IMR-90 (cell line): Measurements from ENCODE around the gene SOX21. TPM values are rescaled to one million over a fixed set of nuclear protein-coding genes. Genes with fewer than 3 reads are reported as not detected.

Experiments used
- ATAC-seq: fragments of 200-7000 bp; cut with Tn5 transposase; 2 replicates; pipeline ENCODE4 v1.9.1; 2020; ENCODE audit warnings: low read depth, mild to moderate bottlenecking, moderate library complexity
- BruUV-seq: library from RNA; stranded (reverse); fragments of 400-500 nt; replicated peaks from 2 replicates; lab custom pipeline; 2021; lab: Mats Ljungman, UMichigan
- CTCF ChIA-PET: fragments of 300-600 bp; formaldehyde crosslinking; extraction: SDS; loops from one replicate; lab custom pipeline; 2021; ENCODE audit warnings: antibody characterized with exemption; lab: Yijun Ruan, JAX
- POLR2A ChIA-PET: fragments of 300-600 bp; sonication (Branson Sonifier 250); formaldehyde crosslinking; loops from one replicate; lab custom pipeline; 2022; ENCODE audit warnings: antibody characterized with exemption; ENCODE audit not compliant: unreplicated experiment; lab: Charles Lee
- DNase-seq: peaks from one replicate; pipeline ENCODE4 v3.0.0; 2013
- H2AFZ ChIP-seq: replicated peaks from 2 replicates; pipeline ENCODE3; 2013; ENCODE audit warnings: low read length, mild to moderate bottlenecking; ENCODE audit not compliant: poor library complexity
- H2AK5ac ChIP-seq: 2 replicates; pipeline ENCODE4 v1.6.1; 2013; ENCODE audit warnings: low read depth, low read length, inconsistent platforms
- H2AK9ac ChIP-seq: replicated peaks from 2 replicates; pipeline ENCODE3; 2013; ENCODE audit warnings: mild to moderate bottlenecking, low read depth, low read length, moderate library complexity; ENCODE audit not compliant: poor library complexity
- H2BK120ac ChIP-seq: 2 replicates; pipeline ENCODE4 v1.6.1; 2013; ENCODE audit warnings: low read depth, low read length, inconsistent platforms
- H2BK15ac ChIP-seq: 3 replicates; pipeline ENCODE4 v1.6.1; 2013; ENCODE audit warnings: low read depth, low read length, inconsistent platforms
- H2BK20ac ChIP-seq: 2 replicates; pipeline ENCODE4 v1.6.1; 2013; ENCODE audit warnings: low read depth, mild to moderate bottlenecking, inconsistent platforms, low read length, moderate library complexity
- H2BK5ac ChIP-seq: 2 replicates; pipeline ENCODE4 v1.6.1; 2013; ENCODE audit warnings: mild to moderate bottlenecking, low read depth, low read length, inconsistent platforms; ENCODE audit not compliant: poor library complexity, severe bottlenecking
- H3K14ac ChIP-seq: replicated peaks from 2 replicates; pipeline ENCODE4 v1.6.1; 2013; ENCODE audit warnings: low read depth, low read length, inconsistent platforms
- H3K18ac ChIP-seq: 2 replicates; pipeline ENCODE4 v1.6.1; 2013; ENCODE audit warnings: low read depth, low read length, control low read depth
- H3K23ac ChIP-seq: 2 replicates; pipeline ENCODE4 v1.6.1; 2013; ENCODE audit warnings: low read depth, low read length, inconsistent platforms
- H3K27ac ChIP-seq: 2 replicates; pipeline ENCODE4 v1.5.1; 2013; ENCODE audit warnings: mild to moderate bottlenecking, control low read depth, low read length; ENCODE audit not compliant: insufficient read depth
- H3K27me3 ChIP-seq: 2 replicates; pipeline ENCODE4 v1.6.1; 2013; ENCODE audit warnings: low read length; ENCODE audit not compliant: control insufficient read depth, insufficient read depth
- H3K36me3 ChIP-seq: 2 replicates; pipeline ENCODE4 v1.6.1; 2013; ENCODE audit warnings: low read length, mixed read lengths; ENCODE audit not compliant: control insufficient read depth, insufficient read depth
- H3K4ac ChIP-seq: 2 replicates; pipeline ENCODE4 v1.6.1; 2013; ENCODE audit warnings: low read depth, low read length, inconsistent platforms
- H3K4me1 ChIP-seq: 2 replicates; pipeline ENCODE4 v1.6.1; 2013; ENCODE audit warnings: low read length, mixed read lengths; ENCODE audit not compliant: control insufficient read depth, insufficient read depth
- H3K4me2 ChIP-seq: 2 replicates; pipeline ENCODE4 v1.6.1; 2013; ENCODE audit warnings: low read depth, mild to moderate bottlenecking, control low read depth, low read length, moderate library complexity
- H3K4me3 ChIP-seq: 2 replicates; pipeline ENCODE4 v1.5.1; 2013; ENCODE audit warnings: low read depth, mild to moderate bottlenecking, control low read depth, low read length, moderate library complexity; ENCODE audit not compliant: insufficient read depth
- H3K56ac ChIP-seq: 2 replicates; pipeline ENCODE4 v1.6.1; 2013; ENCODE audit warnings: low read length, inconsistent platforms; ENCODE audit not compliant: insufficient read depth; ENCODE audit errors: extremely low read depth
- H3K79me1 ChIP-seq, 2 experiments: 2 replicates each; pipeline ENCODE4 v1.6.1; 2013; ENCODE audit warnings: low read length in 2 of 2, inconsistent platforms in 1 of 2, low read depth in 1 of 2
- H3K9ac ChIP-seq: 2 replicates; pipeline ENCODE4 v1.6.1; 2013; ENCODE audit warnings: low read depth, low read length, control low read depth
- H3K9me1 ChIP-seq: 2 replicates; pipeline ENCODE4 v1.6.1; 2013; ENCODE audit warnings: low read length, inconsistent platforms; ENCODE audit not compliant: insufficient read depth
- H3K9me3 ChIP-seq: 2 replicates; pipeline ENCODE4 v1.6.1; 2013; ENCODE audit warnings: low read length; ENCODE audit not compliant: control insufficient read depth, insufficient read depth
- H4K20me1 ChIP-seq: 2 replicates; pipeline ENCODE4 v1.6.1; 2013; ENCODE audit warnings: low read length, inconsistent platforms; ENCODE audit not compliant: insufficient read depth
- H4K5ac ChIP-seq: 2 replicates; pipeline ENCODE4 v1.6.1; 2013; ENCODE audit warnings: mild to moderate bottlenecking, low read depth, low read length, control low read depth
- H4K8ac ChIP-seq, 2 experiments: 2 replicates each; pipeline ENCODE4 v1.6.1; 2013; ENCODE audit warnings: low read depth in 2 of 2, low read length in 2 of 2, control low read depth in 1 of 2, inconsistent platforms in 1 of 2
- H4K91ac ChIP-seq: 2 replicates; pipeline ENCODE4 v1.6.1; 2013; ENCODE audit warnings: low read depth, low read length, inconsistent platforms; ENCODE audit not compliant: insufficient read depth
- CEBPB ChIP-seq: IDR thresholded peaks from 2 replicates; pipeline ENCODE4 v1.6.1; 2012; ENCODE audit warnings: low read depth, low read length, improper control_type of control experiment
- FOS ChIP-seq: fragments of 150-350 bp; IDR thresholded peaks from 2 replicates; pipeline ENCODE4 v1.6.1; 2016; ENCODE audit warnings: low read depth, low read length
- MAZ ChIP-seq: IDR thresholded peaks from 2 replicates; pipeline ENCODE4 v1.6.1; 2012; ENCODE audit warnings: low read depth, mild to moderate bottlenecking, low read length, improper control_type of control experiment, moderate library complexity, borderline replicate concordance
- MXI1 ChIP-seq: IDR thresholded peaks from 2 replicates; pipeline ENCODE4 v1.6.1; 2012; ENCODE audit warnings: low read depth, mild to moderate bottlenecking, low read length, moderate library complexity, borderline replicate concordance
- POLR2A ChIP-seq: IDR thresholded peaks from 2 replicates; pipeline ENCODE4 v1.6.1; 2012; ENCODE audit warnings: mild to moderate bottlenecking, low read depth, low read length
- USF2 ChIP-seq: fragments of 150-350 bp; IDR thresholded peaks from 2 replicates; pipeline ENCODE4 v1.6.1; 2017; ENCODE audit warnings: mild to moderate bottlenecking, antibody characterized with exemption, low read length, low read depth
- WGBS, 2 experiments: methylation state at CpG; one replicate each; pipeline versions ENCODE4 v1.1.5 to v1.1.7; 2013; ENCODE audit warnings: missing lambda C conversion rate in 2 of 2; ENCODE audit not compliant: insufficient read length in 1 of 2; ENCODE audit errors: extremely low coverage in 2 of 2; 5-methylcytosine and 5-hydroxymethylcytosine counted together
- dilution Hi-C: fragments of 300-500 bp; cut with HindIII; formaldehyde crosslinking; loops from one replicate; pipeline ENCODE4 v1.14.3; 2018; ENCODE audit warnings: low sequenced_read_pairs; ENCODE audit not compliant: unreplicated experiment
- in situ Hi-C: fragments of 300-500 bp; cut with MboI; formaldehyde crosslinking; loops from 3 replicates; pipeline ENCODE4 v1.14.3; 2019; ENCODE audit warnings: low sequenced_read_pairs, inconsistent platforms, mixed read lengths
- intact Hi-C: fragments of 100-400 bp; cut with micrococcal nuclease; formaldehyde crosslinking; loops from 2 replicates; pipeline ENCODE4 v1.10.0; 2022
- polyA plus RNA-seq, 3 experiments: library from polyadenylated mRNA; depleted of rRNA; stranded (reverse); fragments of >200 nt; gene quantifications; 2 replicates each; pipeline ENCODE4 v1.2.3, GENCODE V29; 2012; ENCODE audit warnings: low replicate concordance in 1 of 3
- total RNA-seq: library from RNA; depleted of rRNA; stranded (reverse); fragments of >200 nt; gene quantifications from 2 replicates; pipeline ENCODE4 v1.2.3, GENCODE V29; 2012

The SOX21 gene
- total and polyA plus RNA-seq, 2 of the 4 experiments (the other 2 are of a cell fraction): not detected

GRCh38 chr13:94710065-94710781, 2.1 kb downstream of the SOX21 start:
- no peaks in the 10 kb centered on the region for H3K9me1 ChIP-seq
- H4K20me1 ChIP-seq: 0 out of 2 replicates have a peak, but pooled peaks cover 11% of the 10 kb centered on the region
- H2AK5ac ChIP-seq: no peak overlapping the region
- no peak overlapping the region for H4K91ac ChIP-seq
- H4K5ac ChIP-seq: no peak overlapping the region
- H2BK20ac ChIP-seq: no peak overlapping the region
- no peak overlapping the region for H3K9ac ChIP-seq
- H2BK15ac ChIP-seq: no peak overlapping the region
- no peak for ATAC-seq
- no peak overlapping the region for H3K56ac ChIP-seq
- no peak overlapping the region for H3K27ac ChIP-seq
- H2AK9ac ChIP-seq: no peak overlapping the region
- POLR2A ChIA-PET: no interaction called here
- no peaks in the 10 kb centered on the region for H3K79me1 ChIP-seq
- no peak overlapping the region for H3K14ac ChIP-seq
- no peak overlapping the region for H3K23ac ChIP-seq
- whole genome bisulfite sequencing, 2 experiments: no CpG with 5 or more reads among the region's 18 CpGs
- no peak overlapping the region for H3K4ac ChIP-seq
- no peak overlapping the region for H3K4me3 ChIP-seq
- no peak overlapping the region for H3K4me2 ChIP-seq
- intact Hi-C loops (loop anchor here (10.0 kb wide), 1 partner anchor 695 kb away; no protein-coding TSS in a partner anchor), dilution Hi-C loops (no loop called here), in situ Hi-C loops (no loop called here)
- H3K27me3 ChIP-seq: peaks cover 88% of the 10 kb centered on the region
- peaks cover 3% of the 10 kb centered on the region; the same call in 1 of the 2 replicates for H3K4me1 ChIP-seq
- H2BK5ac ChIP-seq: no peak overlapping the region
- DNase-seq: no peak
- no peak overlapping the region for H4K8ac ChIP-seq
- H3K9me3 ChIP-seq: peaks cover 14% of the 10 kb centered on the region; the same call in 1 of the 2 replicates
- H3K18ac ChIP-seq: no peak overlapping the region
- TF ChIP-seq FOS: no peak
- no peak for TF ChIP-seq MAZ
- no peak for TF ChIP-seq POLR2A
- TF ChIP-seq CEBPB: peak; percentile 26; the same call in 1 of the 2 replicates
- TF ChIP-seq MXI1: no peak
- no peak for TF ChIP-seq USF2
- no peak overlapping the region for H2AFZ ChIP-seq
- CTCF ChIA-PET: no interaction called here
- no peak overlapping the region for H2BK120ac ChIP-seq
- no TSS peak for BruUV-seq
- no peaks in the 10 kb centered on the region for H3K36me3 ChIP-seq
